WI38 (cell line): ENCODE measurements around the gene SPATA9.
A peak's percentile ranks its signal among the peaks of the same experiment; 100 is the strongest.

Experiments
- H3K4me3 ChIP-seq: 2 replicates; pipeline ENCODE4 v1.5.1; 2011; ENCODE audit warnings: low read depth, mild to moderate bottlenecking, control low read depth, low read length
- TF ChIP-seq, protein P1 (sequence below): IDR thresholded peaks from 2 replicates; pipeline ENCODE4 v1.5.1; 2012; ENCODE audit warnings: low read depth, mild to moderate bottlenecking, control low read depth, low read length

Gene SPATA9

DNA sequence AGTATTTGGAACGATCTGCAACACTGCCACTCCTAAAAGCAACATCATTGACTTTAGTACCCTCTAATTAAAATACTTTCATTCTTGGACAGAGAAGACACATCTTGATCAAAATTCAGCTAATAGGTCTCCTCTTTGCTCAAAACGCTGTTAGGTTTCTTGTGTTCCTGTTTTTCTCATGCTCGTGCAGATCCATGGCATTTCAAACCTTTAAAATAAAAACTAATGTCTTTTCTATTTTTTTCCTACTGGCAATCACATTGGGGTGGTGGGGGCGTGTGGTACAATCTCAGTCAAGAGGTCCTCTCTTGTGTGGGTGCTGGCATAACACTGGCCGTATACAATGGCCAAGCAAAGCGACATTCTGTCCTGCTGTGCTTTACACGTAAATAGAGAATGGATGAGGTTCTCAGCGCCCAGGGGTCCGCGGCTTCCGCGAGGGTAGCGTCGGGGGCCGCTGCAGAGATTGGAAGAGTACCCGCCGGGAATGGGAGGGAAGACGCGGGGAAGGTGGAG, 63.2 kb downstream of the SPATA9 start:
- H3K4me3 ChIP-seq: peak overlapping the region; percentile 54
- TF ChIP-seq, protein P1, sequence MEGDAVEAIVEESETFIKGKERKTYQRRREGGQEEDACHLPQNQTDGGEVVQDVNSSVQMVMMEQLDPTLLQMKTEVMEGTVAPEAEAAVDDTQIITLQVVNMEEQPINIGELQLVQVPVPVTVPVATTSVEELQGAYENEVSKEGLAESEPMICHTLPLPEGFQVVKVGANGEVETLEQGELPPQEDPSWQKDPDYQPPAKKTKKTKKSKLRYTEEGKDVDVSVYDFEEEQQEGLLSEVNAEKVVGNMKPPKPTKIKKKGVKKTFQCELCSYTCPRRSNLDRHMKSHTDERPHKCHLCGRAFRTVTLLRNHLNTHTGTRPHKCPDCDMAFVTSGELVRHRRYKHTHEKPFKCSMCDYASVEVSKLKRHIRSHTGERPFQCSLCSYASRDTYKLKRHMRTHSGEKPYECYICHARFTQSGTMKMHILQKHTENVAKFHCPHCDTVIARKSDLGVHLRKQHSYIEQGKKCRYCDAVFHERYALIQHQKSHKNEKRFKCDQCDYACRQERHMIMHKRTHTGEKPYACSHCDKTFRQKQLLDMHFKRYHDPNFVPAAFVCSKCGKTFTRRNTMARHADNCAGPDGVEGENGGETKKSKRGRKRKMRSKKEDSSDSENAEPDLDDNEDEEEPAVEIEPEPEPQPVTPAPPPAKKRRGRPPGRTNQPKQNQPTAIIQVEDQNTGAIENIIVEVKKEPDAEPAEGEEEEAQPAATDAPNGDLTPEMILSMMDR: no peak

DNA sequence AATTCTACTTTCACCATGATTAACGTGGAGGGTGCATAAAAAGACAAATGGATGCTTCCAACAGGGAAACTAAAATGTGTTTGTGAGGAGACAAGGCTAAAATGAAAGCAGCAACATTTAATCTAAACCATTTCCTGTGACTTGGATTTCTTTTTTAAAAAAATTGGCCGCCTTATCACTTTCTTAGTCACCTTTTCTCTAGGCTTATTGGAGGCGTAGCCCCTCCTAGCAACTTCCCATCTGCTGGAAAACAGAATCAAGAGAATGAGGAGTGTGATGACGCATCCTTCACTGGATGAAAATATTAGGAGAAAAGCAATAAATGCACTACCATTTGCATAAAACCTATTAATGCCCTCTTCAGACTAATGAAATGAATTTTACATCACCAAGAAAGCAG, 63.7 kb downstream of the SPATA9 start:
- TF ChIP-seq, protein P1: no peak
- no peak overlapping the region; the same call in 1 of the 2 replicates for H3K4me3 ChIP-seq

DNA sequence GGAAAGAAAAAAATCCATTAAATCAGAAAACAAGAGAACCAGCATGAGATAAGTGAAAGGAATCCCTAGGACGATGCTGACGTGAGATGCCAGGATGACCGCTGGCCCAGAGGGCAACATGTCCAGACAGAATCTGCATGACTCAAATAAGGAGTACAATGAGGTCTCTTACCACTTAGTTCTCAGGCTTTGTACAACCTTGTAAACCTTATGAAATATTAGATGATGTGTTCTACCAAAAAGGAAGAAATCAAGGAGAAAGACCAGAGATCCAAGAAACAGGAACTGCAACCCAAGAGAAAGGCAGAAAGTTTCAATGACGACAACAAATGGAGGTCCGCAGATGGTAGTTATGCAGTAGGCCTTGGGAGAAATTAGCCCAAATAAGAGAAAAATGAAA, 65.7 kb downstream of the SPATA9 start:
- no peak overlapping the region for H3K4me3 ChIP-seq
- TF ChIP-seq, protein P1: no peak

DNA sequence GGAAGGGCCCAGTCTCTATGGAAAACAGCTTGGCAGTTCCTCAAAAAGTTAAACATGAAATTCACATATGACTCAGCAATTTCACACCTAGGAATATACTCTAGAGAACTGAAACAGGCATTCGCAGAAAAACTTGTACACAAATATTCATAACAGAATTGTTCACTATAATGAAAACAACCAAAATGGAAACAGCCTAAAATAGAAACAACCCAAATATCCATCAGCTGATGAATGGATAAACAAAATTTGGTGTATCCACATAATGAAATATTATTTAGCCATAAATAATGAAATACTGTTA, 67.7 kb downstream of the SPATA9 start:
- no peak overlapping the region for H3K4me3 ChIP-seq
- TF ChIP-seq, protein P1: no peak

DNA sequence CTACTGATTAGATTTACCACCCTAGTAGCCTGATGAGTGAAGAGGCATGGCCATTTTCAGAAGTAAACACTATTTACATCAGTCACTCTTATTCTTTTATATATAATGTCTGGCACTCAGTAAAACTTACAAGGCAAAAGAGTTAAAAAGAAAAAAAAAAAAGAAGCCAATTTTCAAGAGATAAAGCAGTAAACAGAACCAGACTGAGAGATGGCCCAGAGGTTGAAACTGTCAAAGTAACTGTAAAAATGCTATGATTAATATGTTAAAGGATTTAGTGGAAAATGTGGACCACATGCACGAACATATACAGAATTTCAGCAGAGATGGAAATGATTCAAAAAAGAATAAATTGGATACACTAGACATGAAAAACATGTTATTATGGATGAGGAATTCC, 69.3 kb downstream of the SPATA9 start:
- TF ChIP-seq, protein P1: no peak
- H3K4me3 ChIP-seq: no peak overlapping the region

DNA sequence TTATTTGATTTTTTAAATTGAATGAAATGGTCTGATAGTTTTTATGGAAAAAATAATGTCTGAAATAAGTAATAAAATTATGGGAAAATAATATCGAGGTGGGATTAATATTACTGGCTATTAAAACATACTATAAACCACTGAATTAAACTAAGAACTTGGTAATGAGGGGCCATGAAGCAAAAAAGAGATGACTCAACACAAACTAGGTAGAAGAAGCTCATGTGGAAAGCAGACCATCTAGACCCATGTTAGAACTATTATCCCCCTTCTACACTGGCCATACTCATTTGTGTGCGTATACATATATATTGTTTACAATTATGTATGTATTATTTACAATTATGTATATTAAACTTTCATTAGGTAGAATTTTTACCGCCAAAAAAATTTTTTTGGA, 71.4 kb downstream of the SPATA9 start:
- no peak overlapping the region for H3K4me3 ChIP-seq
- TF ChIP-seq, protein P1: no peak

DNA sequence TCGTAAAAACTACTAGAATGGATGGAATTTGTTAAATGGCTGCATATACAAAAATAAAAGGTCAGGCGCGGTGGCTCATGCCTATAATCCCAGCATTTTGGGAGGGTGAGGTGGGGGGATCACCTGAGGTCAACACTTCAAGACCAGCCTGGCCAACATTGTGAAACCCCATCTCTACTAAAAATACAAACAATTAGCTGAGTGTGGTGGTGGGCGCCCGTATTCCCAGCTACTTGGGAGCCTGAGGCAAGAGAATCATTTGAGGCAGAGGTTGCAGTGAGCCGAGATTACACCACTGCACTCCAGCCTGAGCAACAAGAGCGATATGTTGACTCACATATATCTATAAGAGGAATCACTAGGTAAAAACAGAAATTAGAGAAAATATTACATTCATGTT, 72.2 kb downstream of the SPATA9 start:
- H3K4me3 ChIP-seq: no peak overlapping the region
- TF ChIP-seq, protein P1: no peak
